Hepatocyte (in vitro differentiated cells): ENCODE data around the gene CARS1.

ENCODE experiments used
- EZH2phosphoT487 ChIP-seq: fragments of 200-600 bp; sonication (generic); IDR thresholded peaks from one replicate; pipeline ENCODE4 v1.6.1; 2018; ENCODE audit warnings: antibody characterized with exemption, mild to moderate bottlenecking, low read depth, moderate library complexity; ENCODE audit not compliant: unreplicated experiment, severe bottlenecking
- TF ChIP-seq, protein P1 (sequence below): fragments of 200-600 bp; sonication (generic); IDR thresholded peaks from 2 replicates; pipeline ENCODE4 v1.5.1; 2016; ENCODE audit warnings: antibody characterized with exemption, mild to moderate bottlenecking; ENCODE audit not compliant: poor library complexity

DNA sequence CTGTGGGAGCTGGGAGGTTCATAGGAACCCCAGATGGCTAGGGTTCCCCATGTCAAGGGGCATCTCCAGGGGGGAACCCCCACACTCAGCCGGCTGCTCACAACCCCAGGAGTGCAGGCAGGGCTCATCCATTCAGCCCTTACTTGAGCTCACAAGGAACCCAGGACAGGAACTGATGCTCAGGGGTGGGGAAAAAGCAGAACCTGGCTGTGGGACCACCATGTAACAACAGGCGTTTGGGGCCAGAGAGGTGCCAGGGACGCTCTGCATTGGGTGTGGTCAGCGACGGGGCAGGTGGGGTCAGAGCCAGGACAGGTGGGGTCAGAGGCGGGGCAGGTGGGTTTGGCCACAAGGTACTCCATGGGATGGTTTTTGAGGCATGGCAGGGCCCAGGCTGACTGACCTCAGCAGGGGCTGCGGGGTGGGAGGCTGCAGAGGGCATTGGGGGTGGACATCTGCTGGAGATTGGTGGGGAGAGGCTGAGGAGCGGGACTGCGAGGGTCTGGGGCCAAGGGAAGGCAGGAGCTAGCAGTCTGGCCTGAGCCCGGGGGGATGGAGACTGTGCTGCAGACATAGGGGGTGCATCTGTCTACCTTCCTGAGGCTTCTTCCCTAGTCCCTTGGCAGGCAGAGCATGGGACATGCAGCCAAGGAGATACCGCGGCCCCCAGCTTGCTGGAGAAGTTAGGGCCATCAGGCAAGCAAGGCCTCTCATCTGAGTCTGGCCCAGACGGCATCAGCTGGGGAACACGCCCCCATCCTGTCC lies 34.0 kb upstream of the CARS1 start:
- TF ChIP-seq, protein P1, sequence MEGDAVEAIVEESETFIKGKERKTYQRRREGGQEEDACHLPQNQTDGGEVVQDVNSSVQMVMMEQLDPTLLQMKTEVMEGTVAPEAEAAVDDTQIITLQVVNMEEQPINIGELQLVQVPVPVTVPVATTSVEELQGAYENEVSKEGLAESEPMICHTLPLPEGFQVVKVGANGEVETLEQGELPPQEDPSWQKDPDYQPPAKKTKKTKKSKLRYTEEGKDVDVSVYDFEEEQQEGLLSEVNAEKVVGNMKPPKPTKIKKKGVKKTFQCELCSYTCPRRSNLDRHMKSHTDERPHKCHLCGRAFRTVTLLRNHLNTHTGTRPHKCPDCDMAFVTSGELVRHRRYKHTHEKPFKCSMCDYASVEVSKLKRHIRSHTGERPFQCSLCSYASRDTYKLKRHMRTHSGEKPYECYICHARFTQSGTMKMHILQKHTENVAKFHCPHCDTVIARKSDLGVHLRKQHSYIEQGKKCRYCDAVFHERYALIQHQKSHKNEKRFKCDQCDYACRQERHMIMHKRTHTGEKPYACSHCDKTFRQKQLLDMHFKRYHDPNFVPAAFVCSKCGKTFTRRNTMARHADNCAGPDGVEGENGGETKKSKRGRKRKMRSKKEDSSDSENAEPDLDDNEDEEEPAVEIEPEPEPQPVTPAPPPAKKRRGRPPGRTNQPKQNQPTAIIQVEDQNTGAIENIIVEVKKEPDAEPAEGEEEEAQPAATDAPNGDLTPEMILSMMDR = no peak
- no peak for TF ChIP-seq EZH2phosphoT487
